Keratinocyte (primary cell): ENCODE data around the gene STK24. TPM values are rescaled to one million over a fixed set of nuclear protein-coding genes. Genes with fewer than 3 reads are reported as not detected.

Source experiments
- DNase-seq: peaks from one replicate; pipeline ENCODE4 v3.0.0-alpha.2; 2011; ENCODE audit warnings: low read depth, missing footprints, low spot score
- FAIRE-seq: peaks from 2 replicates; lab custom pipeline; 2011; peaks lifted over from hg19 to GRCh38; lab: Jason Lieb, UNC
- H2AFZ ChIP-seq: 2 replicates; pipeline ENCODE4 v1.6.0; 2012; ENCODE audit warnings: low read length, control low read depth, inconsistent platforms; ENCODE audit not compliant: control insufficient read depth
- H3K27ac ChIP-seq: 2 replicates; pipeline ENCODE4 v1.5.1; 2011; ENCODE audit warnings: low read length; ENCODE audit not compliant: control insufficient read depth, insufficient read depth
- H3K27me3 ChIP-seq: 3 replicates; pipeline ENCODE4 v1.6.0; 2011; ENCODE audit warnings: low read length; ENCODE audit not compliant: control insufficient read depth, insufficient read depth; ENCODE audit errors: extremely low read depth
- H3K36me3 ChIP-seq, 2 experiments: 2 replicates in 1 of 2; 3 replicates in 1 of 2; pipeline ENCODE4 v1.5.1; 2011; ENCODE audit warnings: low read length in 2 of 2, mild to moderate bottlenecking in 1 of 2; ENCODE audit not compliant: control insufficient read depth in 2 of 2, insufficient read depth in 2 of 2; ENCODE audit errors: extremely low read depth in 1 of 2
- H3K4me1 ChIP-seq: 3 replicates; pipeline ENCODE4 v1.5.1; 2011; ENCODE audit warnings: low read length; ENCODE audit not compliant: control insufficient read depth, insufficient read depth; ENCODE audit errors: extremely low read depth
- H3K4me2 ChIP-seq: 3 replicates; pipeline ENCODE4 v1.6.0; 2011; ENCODE audit warnings: low read depth, low read length; ENCODE audit not compliant: control insufficient read depth, insufficient read depth; ENCODE audit errors: extremely low read depth
- H3K4me3 ChIP-seq, 3 experiments: fragments of 200-600 bp in 1 of 3; sonication (generic) in 1 of 3; 2 replicates in 2 of 3; 3 replicates in 1 of 3; pipeline ENCODE4 v1.5.1; 2011 to 2016; ENCODE audit warnings: low read length in 3 of 3, mild to moderate bottlenecking in 3 of 3, control low read depth in 2 of 3, inconsistent platforms in 1 of 3, low read depth in 1 of 3, mixed read lengths in 1 of 3, mixed run types in 1 of 3, moderate library complexity in 1 of 3; ENCODE audit not compliant: control insufficient read depth in 2 of 3, insufficient read depth in 2 of 3; ENCODE audit errors: extremely low read depth in 1 of 3
- H3K79me2 ChIP-seq: 2 replicates; pipeline ENCODE4 v1.6.0; 2012; ENCODE audit warnings: low read length; ENCODE audit not compliant: control insufficient read depth, insufficient read depth
- H3K9ac ChIP-seq: 3 replicates; pipeline ENCODE4 v1.6.0; 2011; ENCODE audit warnings: low read length; ENCODE audit not compliant: control insufficient read depth, insufficient read depth; ENCODE audit errors: extremely low read depth
- H3K9me1 ChIP-seq: 3 replicates; pipeline ENCODE4 v1.6.0; 2011; ENCODE audit warnings: low read length; ENCODE audit not compliant: control insufficient read depth, insufficient read depth; ENCODE audit errors: extremely low read depth
- H3K9me3 ChIP-seq: 2 replicates; pipeline ENCODE4 v1.5.1; 2012; ENCODE audit warnings: low read depth, low read length; ENCODE audit not compliant: control insufficient read depth
- H4K20me1 ChIP-seq: 3 replicates; pipeline ENCODE4 v1.6.0; 2011; ENCODE audit warnings: low read length; ENCODE audit not compliant: control insufficient read depth, insufficient read depth; ENCODE audit errors: extremely low read depth
- CTCF ChIP-seq, 3 experiments: IDR thresholded peaks in 1 of 3; conservative IDR thresholded peaks in 1 of 3; optimal IDR thresholded peaks in 1 of 3; 2 replicates in 2 of 3; 3 replicates in 1 of 3; pipeline versions ENCODE3 to v1.5.1; 2011; ENCODE audit warnings: low read length in 3 of 3, mild to moderate bottlenecking in 3 of 3, moderate library complexity in 2 of 3, control low read depth in 1 of 3, inconsistent platforms in 1 of 3; ENCODE audit not compliant: insufficient read depth in 2 of 3; ENCODE audit errors: extremely low read depth in 1 of 3
- EZH2 ChIP-seq: IDR thresholded peaks from one replicate; pipeline ENCODE4 v1.6.1; 2012; ENCODE audit warnings: inconsistent platforms, mild to moderate bottlenecking, low read length, moderate library complexity
- dilution Hi-C: fragments of 300-500 bp; cut with MboI; formaldehyde crosslinking; loops from one replicate; pipeline ENCODE4 v1.7.0; 2020; ENCODE audit warnings: low sequenced_read_pairs; ENCODE audit not compliant: extremely low pct_ligation_motif_present
- polyA plus RNA-seq, 5 experiments: library from polyadenylated mRNA; depleted of rRNA in 3 of 5; stranded (reverse) in 3 of 5; stranded (forward) in 1 of 5; unstranded in 1 of 5; fragments of >200 nt; gene quantifications; 1 replicate in 1 of 5; 2 replicates in 3 of 5; 3 replicates in 1 of 5; pipeline versions ENCODE4 v1.2.1 to v1.2.3, GENCODE V29; 2011 to 2012; ENCODE audit warnings: missing spikeins in 2 of 5, low read depth in 1 of 5, low replicate concordance in 1 of 5

The STK24 gene
- polyA plus RNA-seq, 1 donor (not counting 4 experiments of a cell fraction or from before 2014, with no cell fraction given), result 81.6 TPM

- no peaks in the 10 kb centered on the region for H3K9me1 ChIP-seq
- H3K4me2 ChIP-seq, result no peak overlapping the region
- no peaks in the 10 kb centered on the region for H3K9me3 ChIP-seq
- peaks cover 98% of the 10 kb centered on the region for H3K79me2 ChIP-seq
- H2AFZ ChIP-seq, result no peak overlapping the region
- no peak for DNase-seq
- TF ChIP-seq CTCF (optimal IDR thresholded peaks at IDR 0.05 in 1 of 3, IDR thresholded peaks at IDR 0.05 in 1 of 3, conservative IDR thresholded peaks at IDR 0.05 in 1 of 3; ENCODE audit: extremely low read depth in 1 of 3, insufficient read depth in 2 of 3, low read length in 3 of 3), result no peak
- TF ChIP-seq EZH2, result no peak
- FAIRE-seq, result no peak
- H3K4me1 ChIP-seq, result peaks cover 15% of the 10 kb centered on the region
- peaks cover 7 to 15% of the 10 kb centered on the region in 2 experiments for H3K36me3 ChIP-seq
- no peak overlapping the region for H3K4me3 ChIP-seq
- H4K20me1 ChIP-seq, result peaks cover 33% of the 10 kb centered on the region
- no peak overlapping the region for H3K27ac ChIP-seq
- H3K9ac ChIP-seq, result no peak overlapping the region
- dilution Hi-C loops, result no loop called here
- no peaks in the 10 kb centered on the region for H3K27me3 ChIP-seq
These were observed 32.7 kb downstream of the STK24 start for GRCh38 chr13:98544104-98544710.

GRCh38 chr13:98543378-98544103 is 33.4 kb downstream of the STK24 start:
- dilution Hi-C loops, result no loop called here
- peaks cover 98% of the 10 kb centered on the region for H3K79me2 ChIP-seq
- H3K9me1 ChIP-seq, result no peaks in the 10 kb centered on the region
- H3K4me2 ChIP-seq, result no peak overlapping the region
- TF ChIP-seq EZH2, result no peak
- TF ChIP-seq CTCF (optimal IDR thresholded peaks at IDR 0.05 in 1 of 3, IDR thresholded peaks at IDR 0.05 in 1 of 3, conservative IDR thresholded peaks at IDR 0.05 in 1 of 3; ENCODE audit: extremely low read depth in 1 of 3, insufficient read depth in 2 of 3, low read length in 3 of 3), result no peak
- H3K36me3 ChIP-seq, result peaks cover 11 to 14% of the 10 kb centered on the region in 2 experiments
- peaks cover 13% of the 10 kb centered on the region for H3K4me1 ChIP-seq
- peaks cover 33% of the 10 kb centered on the region for H4K20me1 ChIP-seq
- no peak overlapping the region for H3K9ac ChIP-seq
- no peak for DNase-seq
- H3K27ac ChIP-seq, result no peak overlapping the region
- no peak overlapping the region for H2AFZ ChIP-seq
- no peak for FAIRE-seq
- H3K4me3 ChIP-seq, result no peak overlapping the region
- no peaks in the 10 kb centered on the region for H3K27me3 ChIP-seq
- H3K9me3 ChIP-seq, result no peaks in the 10 kb centered on the region
